ENCODE data around the gene CERS3.

The CERS3 gene

DNA sequence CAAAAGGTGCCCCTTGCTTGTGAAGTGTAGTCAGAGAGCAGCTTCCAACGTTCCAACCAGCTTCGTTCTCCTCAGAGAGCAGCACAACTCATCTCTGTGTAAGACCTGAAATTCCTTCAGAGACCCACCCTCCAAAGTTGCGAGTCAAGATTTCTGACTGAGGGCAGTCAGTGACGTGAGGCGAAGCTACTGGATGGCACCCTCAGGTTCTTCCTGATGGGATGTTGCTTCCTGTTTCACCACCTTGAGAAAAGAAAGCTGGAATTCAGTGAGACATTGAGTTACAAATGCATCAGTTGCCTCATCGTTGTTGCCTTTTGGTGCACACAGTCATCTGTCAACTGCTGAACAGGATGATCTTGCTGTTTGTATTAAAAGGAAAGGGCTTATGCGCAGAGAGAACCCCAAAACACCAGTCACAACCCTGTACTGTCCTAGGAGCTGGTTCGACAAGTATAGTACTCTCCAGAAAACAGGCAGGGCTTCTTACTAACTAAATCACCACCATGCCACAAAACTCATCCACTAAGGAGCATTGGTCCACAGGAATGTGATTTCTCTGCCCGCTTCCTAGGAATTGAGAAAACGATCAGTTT lies at the start of gene CERS3:
TSS of gene CERS3 (minus strand) at position 118 of the 596 bp plus-strand sequence. CDS start 27,101 bp downstream, outside the sequence.
- no peak for DNase-seq (ENCODE audit: low read depth in 2 of 2)

DNA sequence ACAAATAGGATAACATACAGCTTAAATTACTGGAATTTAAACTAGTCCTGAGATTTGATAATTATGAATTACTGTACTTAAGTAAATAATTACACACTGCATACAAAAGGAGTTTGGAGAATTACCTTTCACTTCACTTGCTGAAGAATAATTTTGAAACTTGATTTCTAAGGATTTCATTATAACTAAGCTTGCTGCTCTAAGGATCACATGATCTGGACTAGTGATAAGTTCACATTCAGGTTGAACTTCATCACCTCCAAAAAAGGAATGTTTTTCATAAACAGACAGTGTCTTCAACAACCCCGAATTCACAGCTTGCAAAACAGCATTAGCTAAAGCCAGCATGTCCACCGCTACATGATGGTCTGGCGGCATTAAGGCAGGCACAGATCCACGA lies 44.8 kb upstream of the CERS3 start:
- no peak for DNase-seq (ENCODE audit: low read depth in 2 of 2)

DNA sequence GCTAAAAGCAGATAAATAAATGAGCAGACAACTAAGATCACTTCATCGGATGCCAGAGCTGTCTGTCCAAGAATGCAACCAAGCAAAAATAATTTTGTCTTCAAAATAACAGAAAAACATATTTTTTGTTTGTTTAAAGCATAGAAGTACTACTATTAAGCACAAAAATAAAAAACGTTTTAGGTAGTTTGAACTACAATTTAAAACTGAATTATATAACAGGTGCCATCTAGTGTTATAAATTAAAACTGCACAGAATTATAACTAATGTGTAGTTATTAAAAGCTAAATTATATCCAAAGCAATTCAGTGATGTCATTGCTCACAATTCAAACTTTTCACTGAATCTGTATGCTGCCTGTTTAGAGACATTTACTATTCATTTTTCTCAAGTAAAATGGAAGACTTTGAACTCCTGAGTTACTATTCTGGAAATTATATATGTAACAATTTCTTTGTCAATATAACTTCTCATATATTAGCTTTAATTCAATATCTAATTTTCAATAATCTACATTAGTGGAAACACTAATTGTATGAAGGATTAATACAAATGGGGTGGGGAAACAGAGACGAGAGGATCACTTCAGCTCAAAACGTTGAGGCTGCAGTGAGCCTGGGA lies 43.7 kb upstream of the CERS3 start:
- no peak for DNase-seq (ENCODE audit: low read depth in 2 of 2)

DNA sequence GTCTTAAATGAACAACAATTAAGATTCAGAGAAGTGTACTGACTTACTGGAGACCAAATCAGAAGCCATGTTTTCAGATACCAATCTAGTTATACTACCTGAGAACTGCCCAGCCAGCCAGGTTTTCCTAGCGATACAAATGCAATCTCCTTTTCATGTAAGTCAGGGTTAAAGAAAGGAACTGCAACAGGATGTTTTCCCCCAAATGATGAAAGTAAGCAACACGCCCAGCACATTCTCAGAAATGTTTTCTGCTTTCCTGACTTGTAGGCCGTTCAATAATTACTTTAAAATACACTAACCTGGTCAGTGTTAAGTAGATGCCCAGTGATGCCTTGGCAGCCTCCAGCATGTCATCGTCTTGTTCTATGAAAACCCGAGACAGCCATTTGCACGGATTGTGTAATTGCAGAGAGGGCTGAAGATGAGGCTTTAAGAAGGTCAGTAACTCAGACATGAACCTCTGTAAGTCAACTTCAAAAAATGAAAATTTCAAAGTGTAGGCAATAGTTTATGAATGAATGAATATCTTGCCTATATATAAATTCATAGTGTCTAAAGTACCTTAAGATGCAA lies 42.9 kb upstream of the CERS3 start:
- DNase-seq (ENCODE audit: low read depth in 2 of 2), result no peak

DNA sequence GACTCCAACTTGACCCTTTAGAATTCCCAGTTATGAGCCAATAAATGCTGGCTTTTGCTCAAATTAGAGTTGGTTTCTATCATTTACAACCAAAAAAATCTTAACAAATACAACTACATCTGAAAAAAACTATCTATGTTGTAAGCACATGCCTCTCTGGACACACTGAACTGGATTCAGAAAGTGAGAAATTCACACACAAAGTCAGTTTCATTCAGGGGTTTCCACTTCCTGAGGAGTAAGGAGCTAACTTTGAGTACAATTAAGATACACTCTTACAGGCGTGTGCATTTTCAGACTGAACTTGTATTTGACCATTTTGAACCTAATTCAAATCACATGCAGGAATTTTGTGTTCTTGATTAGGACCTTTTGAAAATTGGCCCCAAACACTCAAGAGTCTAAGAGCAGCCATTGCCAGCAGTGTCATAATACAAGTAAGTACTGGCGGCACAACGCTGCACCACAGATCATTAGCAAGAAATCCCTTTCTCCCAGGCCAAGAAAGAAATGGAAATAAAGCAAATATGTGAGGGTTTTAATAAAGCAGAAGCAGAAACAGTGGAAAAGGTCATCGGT lies 42.1 kb upstream of the CERS3 start:
- no peak for DNase-seq (ENCODE audit: low read depth in 2 of 2)

DNA sequence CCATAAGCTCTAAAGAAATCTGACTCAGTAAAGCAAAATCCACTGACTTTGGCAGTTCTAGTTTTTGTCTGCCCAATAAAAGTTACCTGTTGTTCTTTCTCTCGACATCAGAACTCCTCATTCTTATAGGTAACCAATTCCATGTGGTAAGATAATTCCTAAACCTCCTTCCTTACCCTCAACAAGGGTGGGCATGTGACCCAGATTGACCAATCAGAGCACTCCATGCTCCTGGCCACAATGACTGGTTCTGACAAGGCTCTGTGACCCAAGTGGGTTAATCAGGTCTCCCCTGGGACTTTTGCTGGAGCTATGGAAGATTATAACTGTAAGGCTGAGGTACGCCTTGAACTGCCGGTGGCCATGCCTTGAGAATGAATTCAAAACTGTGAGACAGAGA lies 41.5 kb upstream of the CERS3 start:
- no peak for DNase-seq (ENCODE audit: low read depth in 2 of 2)

DNA sequence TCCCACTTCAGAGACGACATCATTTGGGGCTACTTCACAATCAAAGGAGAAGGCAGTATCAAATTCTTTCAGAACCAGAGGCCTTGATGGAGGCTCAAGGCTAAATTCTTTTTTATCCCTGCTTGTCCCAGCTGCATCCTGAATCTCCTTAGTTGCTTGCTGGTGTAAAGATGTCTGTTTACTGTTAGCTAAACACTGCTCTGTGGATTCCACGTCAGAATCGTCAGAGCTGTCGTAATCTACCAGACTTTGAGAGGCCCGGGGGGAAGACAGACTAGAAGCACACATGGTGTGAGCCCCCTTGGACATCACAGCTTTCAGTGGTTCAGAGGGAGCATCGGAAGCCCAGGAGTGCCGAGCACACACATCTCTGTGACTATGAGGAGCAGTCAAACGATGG lies 40.6 kb upstream of the CERS3 start:
- no peak for DNase-seq (ENCODE audit: low read depth in 2 of 2)

DNA sequence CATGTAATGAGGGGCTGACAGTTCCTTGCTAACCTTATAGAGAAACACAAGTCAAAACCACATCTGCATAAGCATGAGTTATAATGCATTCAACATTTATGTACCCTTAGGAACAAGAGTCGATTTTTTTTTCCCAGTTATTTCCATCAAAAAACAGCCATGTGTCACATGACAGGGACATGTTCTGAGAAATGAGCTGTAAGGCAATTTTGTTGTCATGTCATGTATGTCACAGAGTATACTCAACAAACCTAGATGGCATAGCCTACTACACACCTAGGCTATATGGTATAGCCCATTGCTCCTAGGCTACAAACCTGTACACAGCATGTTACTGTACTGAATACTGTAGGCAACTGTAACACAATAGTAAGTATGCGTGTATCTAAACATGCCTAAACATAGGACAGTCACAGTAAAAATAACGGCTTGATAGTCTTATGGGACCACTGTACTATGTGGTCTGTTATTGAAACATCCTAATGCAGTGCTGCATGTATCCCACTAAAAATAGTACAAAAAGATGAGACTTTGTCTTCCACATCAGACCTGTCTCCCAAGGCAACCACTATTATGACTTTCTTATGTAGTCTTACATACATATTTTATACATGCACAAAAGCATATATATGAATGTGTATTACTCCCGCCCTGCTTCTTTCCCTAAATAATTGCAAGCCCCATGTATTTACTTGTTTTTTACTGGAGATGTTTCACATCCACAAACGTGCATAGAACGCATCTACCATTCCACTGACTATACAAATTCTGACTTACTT lies 38.3 kb upstream of the CERS3 start:
- no peak for DNase-seq (ENCODE audit: low read depth in 2 of 2)

DNA sequence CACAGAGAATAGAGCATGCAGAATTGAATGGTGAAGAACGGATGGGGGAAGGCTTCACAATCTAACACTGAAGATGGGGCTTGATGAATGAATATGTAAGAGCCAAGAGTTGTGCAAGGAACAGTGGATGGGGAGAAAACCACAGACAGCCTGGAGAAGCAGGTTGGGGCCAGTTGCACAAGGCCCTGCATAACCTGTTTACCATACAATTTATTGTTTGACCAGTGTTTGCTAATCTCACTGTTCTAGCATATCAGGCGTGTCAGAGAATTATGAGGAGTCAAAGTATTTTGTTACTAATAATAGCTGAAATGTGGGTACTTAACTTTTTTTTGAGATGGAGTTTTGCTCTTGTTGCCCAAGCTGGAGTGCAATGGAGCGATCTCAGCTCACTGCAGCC lies 36.8 kb upstream of the CERS3 start:
- DNase-seq (ENCODE audit: low read depth in 2 of 2), result no peak

DNA sequence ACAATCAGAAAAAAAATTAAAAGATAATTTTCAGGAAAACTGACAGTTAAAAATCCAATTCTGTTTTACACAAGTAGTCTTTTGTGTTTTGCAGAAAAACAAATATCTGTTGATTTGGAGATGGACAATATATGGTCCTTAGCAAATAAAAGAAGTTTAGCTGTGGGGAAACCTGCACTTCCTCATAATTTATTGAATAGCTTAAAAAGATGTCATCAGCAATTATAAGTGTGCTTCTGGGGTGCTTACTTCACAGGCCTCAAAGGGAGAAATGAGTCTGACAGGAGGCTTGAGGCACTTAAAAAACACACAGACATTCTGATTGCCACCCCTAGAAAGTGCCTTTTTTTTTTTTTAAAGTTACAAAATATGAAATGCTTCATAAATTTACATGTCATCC lies 31.6 kb upstream of the CERS3 start:
- no peak for DNase-seq (ENCODE audit: low read depth in 2 of 2)

DNA sequence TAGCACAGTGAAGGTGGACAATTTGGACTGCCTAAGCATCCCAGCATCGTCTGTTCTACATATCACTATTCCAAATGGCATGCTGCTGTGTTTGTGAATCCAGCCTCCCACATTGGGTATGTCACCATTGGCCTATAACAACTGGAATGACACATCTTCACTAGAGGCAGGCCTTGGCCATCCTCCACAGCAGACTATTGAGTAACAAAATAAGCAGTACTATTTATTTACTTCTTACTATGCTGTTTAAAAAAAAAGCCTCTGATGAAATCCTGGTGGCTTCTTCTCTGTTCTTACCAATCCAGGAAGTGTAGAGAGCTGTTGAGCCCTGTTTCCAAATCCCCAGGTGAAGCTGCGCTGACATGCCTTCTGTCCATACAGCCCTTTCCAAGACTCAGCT lies 30.6 kb upstream of the CERS3 start:
- DNase-seq (ENCODE audit: low read depth in 2 of 2), result no peak

DNA sequence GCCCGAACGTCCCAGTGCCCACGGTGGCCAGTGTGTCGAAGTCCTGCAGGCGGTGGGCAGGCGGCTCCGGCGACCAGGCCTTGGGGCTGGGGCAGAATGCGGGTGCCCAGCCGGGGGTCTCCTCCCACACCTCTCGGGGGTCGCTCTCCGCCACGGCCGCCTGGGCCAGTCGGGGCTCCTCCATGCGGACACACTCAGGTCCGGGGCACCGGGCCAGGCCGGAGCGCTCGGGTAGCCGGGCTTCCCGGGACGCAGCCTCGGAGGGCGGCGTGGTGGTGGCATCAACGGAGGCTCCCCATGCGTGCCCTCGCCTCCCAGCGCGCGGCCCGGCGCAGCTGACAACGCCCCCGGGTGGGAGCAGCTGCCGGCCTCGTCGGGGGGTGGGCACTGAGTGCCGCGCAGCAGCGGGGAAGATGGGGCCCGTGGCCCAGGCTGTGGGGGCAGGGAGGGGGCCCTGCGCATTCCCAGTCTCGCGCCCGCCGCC lies 30.1 kb upstream of the CERS3 start:
- DNase-seq (ENCODE audit: low read depth in 2 of 2), result no peak

DNA sequence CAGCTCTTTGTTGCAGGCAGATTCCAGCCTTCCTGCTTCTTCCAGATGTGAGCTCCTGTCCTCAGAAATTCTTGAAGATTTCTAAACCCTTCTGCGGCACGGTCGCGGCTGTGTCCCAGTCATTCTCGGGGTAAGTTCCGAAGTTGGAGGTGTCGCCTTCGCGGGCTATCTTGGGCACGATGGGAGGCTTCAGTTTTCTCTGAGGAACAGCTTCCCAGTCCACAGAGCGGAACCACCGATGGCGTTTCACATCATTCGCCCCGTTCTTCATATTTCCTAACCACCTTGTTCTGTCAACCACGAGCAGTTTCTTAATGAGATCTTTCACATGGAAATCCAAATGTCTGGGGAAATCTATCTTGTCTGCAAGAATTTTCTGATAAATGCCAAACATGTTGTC lies 24.7 kb upstream of the CERS3 start:
- DNase-seq (ENCODE audit: low read depth in 2 of 2), result no peak

DNA sequence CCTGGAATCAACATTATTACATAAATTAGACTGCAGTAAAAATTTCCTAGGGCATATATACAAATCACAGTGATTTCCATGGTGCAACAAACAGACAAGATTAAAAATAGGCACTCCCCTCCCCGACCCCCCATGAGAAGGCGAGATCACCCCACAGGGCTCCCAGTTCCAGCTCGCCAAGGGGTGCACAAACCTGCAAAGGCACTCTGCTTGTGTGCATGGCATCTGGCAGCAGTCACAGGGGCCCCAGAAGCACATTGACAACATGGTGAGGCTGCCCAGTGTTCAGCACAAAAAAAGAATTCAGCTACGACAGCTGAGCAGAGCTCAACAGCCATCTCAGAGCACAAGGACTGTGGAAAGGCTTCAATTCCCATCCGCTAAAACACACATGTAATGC lies 19.2 kb upstream of the CERS3 start:
- DNase-seq (ENCODE audit: low read depth in 2 of 2), result no peak

DNA sequence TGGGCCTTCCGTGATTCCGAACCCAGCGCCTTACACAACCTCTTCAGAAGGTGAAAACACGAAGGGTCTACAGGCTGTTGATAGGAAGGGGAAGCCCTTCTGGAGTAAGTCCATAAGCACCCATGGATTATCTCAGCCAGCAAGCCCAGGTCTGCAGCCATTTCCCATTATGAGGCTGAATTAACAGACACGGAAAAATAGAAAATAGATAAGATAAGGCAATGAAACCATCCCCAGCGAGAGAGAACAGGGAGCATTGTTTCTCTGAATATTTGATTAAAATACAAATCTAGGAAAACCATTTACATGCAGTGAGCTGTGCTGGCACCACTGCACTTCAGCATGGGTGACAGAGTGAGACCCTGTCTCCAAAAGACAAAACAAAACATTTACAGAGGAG lies 16.2 kb upstream of the CERS3 start:
- DNase-seq (ENCODE audit: low read depth in 2 of 2), result no peak

DNA sequence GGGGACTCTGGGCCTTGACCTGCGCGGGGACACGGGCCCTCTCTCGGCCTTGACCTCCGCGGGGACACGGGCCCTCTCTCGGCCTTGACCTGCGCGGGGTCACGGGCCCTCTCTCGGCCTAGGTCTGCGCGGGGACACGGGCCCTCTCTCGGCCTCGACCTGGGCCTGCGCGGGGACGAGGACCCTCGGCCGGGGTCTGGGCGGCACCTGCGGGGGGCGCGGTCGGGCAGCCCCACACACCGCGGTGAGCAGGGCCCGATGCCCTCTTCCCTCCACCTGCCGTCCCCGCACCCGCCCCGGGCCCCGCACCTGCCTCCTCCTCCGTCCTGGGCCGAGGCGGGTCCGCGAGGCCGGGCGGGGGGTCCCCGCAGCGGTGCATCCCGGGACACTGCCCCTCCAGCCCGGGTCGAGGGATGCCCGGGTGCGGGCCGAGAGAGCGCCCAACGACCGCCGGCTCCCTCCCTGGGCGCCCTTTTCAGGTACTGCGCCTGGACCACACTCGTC lies 15.6 kb upstream of the CERS3 start:
- no peak for DNase-seq (ENCODE audit: low read depth in 2 of 2)

DNA sequence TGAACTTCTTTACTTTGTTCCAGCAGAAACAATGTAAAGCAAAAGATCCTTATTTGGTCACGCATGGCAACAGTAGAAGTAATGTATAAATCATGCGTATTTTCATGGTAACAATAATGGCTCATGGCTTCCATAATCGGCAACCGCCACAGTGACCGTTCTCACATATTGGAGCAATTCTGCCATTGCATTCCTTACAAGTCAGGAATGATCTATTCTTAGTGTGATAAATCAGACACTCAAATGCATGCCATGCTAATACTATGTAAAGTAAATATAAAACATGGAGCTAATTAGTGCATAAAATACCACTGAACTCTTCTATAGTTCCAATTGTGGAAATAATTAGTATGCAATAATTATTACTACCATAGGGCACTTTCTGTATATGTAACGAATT lies 13.5 kb upstream of the CERS3 start:
- no peak for DNase-seq (ENCODE audit: low read depth in 2 of 2)

DNA sequence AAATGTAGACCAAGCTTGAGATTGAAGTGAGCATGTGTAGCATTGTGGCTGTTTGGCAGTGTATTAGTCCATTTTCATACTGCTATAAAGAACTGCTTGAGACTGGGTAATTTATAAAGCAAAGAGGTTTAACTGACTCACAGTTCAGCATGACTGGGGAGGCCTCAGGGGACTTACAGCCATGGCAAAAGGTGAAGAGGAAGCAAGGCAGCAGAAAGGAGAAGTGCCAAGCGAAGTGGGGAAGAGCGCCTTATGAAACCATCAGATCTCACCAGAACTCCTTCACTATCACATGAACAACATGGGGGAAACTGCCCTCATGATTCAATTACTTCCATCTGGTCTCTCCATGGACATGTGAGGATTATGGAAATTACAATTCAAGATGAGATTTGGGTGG lies 8.6 kb upstream of the CERS3 start:
- no peak for DNase-seq (ENCODE audit: low read depth in 2 of 2)

DNA sequence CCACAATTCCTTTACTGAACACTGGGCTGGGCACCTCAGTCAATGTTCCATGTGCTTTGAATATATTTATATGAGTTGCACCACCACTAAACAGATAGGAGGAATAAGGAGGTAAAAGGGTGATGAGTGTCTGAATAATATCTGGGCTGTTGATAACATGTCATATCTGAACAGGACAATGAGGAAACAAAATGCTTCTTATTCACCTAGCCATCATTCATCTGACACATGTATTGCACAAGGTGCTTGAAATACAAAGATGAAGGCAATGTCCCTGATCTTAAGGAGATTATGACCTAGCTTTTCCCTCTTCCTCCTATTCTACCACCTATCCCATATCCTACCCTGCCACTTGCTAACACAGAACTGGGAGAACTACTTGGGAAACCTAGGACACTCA lies 8.0 kb upstream of the CERS3 start:
- DNase-seq (ENCODE audit: low read depth in 2 of 2), result no peak

DNA sequence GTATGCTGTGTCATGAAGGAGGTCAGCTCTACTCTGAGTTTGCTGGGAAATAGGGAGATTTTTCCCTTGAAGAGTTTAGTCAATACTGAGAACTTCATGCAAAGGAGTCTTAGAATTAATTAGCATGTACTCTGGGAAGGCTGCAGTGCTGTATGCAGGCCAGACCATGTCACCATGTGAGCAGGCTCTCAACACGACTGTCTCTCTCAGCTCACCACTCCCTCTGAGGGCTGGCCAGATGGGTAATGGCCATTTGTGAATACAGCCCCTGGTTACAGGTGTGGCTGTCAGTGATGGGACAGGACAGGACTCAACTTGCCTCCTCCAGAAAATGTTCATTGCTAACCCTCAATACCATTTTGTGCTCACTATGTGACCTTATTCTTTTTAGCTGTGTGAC lies 5.1 kb upstream of the CERS3 start:
- no peak for DNase-seq (ENCODE audit: low read depth in 2 of 2)

DNA sequence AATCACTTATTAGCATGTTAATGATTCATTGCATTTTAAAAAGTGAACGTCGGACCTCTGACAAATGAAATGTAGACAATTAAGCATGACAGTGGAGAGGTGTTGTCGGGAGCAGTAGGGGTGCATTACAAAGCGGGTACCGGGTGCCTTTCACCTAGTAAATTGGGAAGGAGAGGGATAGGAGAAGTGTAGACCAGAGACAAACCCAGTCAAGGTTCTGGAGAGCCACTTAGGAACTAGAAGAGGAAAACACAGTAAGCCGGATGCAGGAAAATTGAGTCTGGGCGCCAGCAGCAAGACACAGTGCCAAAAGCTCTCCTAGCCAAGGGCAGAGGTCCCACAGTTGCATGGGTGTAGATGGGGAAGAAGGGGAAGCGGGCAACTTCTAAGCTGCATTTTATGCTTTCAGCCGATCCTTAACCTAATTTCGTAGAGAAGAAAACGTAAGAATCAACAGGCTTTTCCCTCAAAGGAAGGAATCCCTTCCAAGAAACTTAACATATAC lies 3.1 kb upstream of the CERS3 start:
- DNase-seq (ENCODE audit: low read depth in 2 of 2), result no peak

DNA sequence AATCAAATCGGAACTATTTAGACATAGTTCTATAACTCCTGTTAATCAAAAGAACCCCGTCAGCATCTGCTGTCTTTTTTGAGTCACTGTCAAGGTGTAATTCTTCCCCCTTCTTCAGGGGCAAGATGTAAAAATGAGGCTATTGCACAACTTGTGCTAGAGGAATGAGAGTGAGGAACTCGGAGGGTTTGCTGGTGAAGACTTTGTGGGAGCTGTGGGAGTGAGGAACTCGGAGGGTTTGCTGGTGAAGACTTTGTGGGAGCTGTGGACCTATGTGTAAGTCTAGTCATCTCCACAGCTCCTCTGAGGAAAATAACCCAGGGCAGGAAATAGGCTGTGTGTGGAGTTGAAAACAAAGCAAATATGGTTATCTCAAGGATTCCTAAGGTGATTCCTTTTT lies 2.5 kb upstream of the CERS3 start:
- DNase-seq (ENCODE audit: low read depth in 2 of 2), result no peak
